GM12801 (cell line): ENCODE measurements around the gene C11orf21.

Experiments
- TF ChIP-seq, protein P1 (sequence below): IDR thresholded peaks from one replicate; pipeline ENCODE4 v1.5.1; 2011; ENCODE audit warnings: control low read depth; ENCODE audit not compliant: insufficient read length; ENCODE audit errors: extremely low read depth

C11orf21 gene

DNA sequence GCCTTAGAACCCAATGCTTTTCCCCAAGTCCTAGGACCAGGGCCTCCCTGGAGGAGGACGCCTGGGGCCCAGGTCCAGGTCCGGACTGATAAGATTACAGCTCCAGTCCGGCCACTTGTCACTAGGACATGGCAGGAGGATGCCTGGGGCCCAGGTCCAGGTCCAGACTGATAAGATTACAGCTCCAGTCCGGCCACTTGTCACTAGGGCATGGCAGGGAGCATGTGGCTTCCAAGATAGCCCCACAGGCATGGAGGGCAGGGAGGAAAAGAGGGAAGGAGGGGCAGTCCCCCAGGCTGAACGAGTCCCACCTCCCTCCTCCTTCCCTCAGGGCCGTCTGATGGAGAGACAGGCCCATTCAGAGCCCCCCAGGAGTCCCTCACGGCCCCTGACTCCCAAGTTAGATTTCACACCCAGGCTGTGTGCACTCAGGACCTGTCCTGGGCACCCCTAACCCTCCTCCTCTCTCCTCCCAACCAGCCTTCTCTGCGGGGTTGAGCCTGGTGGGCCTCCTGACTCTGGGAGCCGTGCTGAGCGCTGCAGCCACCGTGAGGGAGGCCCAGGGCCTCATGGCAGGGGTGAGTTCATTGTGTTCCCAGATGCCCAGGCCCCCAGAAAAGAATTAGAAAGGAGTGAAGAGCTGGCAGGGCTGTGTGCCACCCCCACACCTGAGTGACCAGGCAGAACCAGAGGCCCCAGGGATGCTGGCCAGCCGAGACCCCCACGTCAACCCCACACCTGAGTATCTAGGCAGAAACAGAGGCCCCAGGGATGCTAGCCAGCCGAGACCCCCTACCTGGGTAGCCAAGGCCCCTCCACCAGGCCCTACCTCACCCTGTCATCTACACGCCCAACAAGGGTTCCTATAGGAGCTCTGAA, 2.1 kb upstream of the C11orf21 start:
- TF ChIP-seq, protein P1, sequence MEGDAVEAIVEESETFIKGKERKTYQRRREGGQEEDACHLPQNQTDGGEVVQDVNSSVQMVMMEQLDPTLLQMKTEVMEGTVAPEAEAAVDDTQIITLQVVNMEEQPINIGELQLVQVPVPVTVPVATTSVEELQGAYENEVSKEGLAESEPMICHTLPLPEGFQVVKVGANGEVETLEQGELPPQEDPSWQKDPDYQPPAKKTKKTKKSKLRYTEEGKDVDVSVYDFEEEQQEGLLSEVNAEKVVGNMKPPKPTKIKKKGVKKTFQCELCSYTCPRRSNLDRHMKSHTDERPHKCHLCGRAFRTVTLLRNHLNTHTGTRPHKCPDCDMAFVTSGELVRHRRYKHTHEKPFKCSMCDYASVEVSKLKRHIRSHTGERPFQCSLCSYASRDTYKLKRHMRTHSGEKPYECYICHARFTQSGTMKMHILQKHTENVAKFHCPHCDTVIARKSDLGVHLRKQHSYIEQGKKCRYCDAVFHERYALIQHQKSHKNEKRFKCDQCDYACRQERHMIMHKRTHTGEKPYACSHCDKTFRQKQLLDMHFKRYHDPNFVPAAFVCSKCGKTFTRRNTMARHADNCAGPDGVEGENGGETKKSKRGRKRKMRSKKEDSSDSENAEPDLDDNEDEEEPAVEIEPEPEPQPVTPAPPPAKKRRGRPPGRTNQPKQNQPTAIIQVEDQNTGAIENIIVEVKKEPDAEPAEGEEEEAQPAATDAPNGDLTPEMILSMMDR = no peak

DNA sequence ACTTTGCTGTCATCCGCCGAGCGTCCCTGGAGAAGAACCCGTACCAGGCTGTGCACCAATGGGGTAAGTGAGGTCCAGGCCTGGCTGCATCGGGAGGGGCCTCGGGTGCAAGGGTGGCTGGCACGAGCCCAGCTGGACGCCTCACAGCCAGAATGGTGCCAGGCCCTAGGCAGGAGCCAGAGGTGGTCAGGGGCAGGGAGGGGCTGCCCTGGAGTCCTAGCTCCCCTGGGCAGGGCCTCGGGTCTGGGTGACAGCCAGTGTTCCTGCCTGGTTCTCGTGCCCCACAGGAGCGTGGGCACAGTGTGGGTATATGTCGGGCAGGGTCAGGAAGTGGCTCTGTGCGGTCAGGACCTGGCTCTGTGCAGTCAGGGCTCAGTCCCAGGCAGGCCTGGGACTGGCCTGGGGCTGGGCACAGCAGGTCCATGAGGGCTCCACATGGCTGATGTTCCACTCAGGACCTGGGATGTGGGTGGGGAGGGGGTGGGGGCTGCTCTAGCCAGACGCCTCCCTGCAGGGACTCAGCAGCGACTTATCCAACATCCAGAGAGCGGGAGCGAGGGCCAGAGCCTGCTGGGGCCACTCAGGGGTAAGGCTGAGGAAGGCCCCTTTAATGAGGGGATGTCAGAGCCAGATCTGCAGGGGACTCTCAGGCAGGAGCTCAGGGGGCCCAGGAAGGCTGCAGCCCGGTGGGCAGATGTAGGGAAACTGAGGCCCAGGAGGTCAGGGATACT, 1.3 kb upstream of the C11orf21 start:
- TF ChIP-seq, protein P1 = no peak

DNA sequence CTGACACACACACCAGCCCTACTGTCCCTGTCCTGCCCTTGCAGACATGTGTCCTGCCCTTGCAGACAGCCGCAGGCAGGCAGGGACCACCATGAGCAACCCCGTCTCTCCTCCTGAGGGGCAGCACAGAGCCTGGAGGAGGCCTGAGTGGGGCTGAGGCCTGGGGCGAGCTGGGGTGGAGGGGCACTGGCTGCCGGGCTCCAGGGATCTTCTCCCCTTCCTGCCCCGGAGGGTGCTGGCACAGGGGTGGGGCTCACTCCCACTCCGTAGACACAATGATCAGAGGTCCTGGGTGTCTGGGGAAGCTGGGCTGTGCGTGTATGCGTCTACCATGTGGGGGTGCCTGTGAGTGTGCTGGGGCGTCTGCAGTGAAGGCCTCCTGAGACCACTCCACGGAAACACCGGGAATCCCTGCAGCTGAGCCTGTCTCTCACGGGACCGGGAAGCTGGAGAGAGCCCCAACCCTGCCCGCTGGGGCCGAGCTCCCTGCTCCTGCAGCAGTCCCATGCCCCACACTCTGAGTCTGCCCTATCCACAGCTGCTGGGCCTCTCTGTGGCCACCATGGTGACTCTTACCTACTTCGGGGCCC, 683 bp upstream of the C11orf21 start:
- TF ChIP-seq, protein P1 = no peak

DNA sequence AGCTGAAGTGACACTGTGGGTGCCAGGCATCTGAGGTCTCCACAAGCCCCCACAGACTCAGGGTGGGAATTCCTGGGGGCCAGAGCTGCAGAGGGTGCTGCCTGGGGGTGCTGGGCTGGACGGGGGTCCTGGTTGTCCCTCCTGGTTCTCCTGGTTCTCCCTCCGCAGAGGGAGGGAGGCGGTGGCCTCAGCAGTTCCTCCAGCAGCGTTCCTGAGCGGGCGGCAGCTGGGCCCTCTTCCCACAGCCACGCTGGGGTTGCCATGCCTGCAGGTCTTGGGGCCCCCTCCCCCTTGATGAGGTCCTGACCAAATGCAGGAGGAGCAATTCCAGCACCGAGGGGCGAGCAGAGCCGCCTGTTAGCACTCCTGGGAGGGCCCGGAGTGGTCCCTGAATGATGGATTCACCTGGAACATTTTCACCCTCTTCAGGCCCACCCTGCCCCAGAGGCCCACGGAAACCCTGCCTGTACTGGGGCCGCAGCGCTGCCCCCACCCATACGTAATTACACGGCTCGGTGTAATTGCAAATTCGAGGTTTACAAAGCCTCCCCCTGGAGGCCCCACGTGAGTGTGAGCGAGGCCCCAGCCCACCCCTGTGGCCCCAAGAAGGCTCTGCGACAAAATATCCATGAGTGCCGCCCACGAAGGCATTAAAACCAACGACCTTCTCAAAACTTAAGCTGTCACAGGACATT, 635 bp downstream of the C11orf21 start:
- TF ChIP-seq, protein P1 = no peak

DNA sequence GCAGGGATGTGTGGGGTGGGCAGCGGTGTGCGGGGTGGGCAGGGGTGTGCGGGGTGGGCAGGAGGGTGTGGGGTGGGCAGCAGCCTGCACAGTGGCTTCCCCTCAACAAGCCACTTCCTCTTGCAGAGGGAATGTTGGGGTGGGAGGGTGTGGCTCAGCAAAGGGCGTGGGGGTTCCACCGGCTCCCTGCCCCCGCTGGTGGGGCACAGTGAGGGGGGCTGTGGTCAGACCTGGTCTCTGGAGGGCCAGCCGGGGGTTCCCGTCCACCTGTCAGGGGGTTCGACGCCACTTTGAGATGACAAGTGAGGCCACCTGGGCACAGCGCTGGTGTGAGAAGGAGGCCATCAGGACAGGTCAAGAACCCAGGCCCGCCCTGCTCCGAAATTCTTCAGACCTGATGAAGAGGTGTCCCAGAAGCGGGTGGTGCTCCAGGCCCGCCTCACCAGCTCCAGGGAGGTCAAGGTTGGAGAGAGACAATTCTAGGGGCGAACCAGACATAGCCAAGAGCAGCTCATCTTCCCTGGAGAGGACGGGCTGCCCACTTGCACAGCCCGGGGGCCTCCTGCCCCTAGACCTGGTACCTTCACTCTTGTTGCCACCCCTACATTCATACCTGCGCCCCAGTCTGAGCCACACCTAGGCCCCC, 1.3 kb downstream of the C11orf21 start:
- TF ChIP-seq, protein P1 = no peak

DNA sequence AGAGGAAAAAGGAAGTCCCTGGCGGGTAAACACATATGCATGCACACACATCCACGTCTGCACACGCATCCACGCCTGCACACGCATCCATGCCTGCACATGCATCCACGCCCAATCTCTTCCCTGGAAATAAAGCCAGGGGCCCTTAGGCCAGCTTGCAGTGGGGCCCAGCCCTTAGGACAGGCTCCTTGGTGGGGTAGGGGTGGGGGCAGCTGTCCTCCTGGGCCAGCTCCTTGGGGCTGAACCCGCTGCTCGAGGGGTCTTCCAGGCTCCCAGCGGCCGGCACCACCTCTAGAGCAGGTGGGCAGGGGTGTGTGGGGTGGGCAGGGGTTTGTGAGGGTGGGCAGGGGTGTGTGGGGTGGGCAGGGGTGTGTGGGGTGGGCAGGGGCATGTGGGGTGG, 1.9 kb downstream of the C11orf21 start:
- TF ChIP-seq, protein P1 = no peak
